ENCODE measurements around the gene SYNE1.

DNA sequence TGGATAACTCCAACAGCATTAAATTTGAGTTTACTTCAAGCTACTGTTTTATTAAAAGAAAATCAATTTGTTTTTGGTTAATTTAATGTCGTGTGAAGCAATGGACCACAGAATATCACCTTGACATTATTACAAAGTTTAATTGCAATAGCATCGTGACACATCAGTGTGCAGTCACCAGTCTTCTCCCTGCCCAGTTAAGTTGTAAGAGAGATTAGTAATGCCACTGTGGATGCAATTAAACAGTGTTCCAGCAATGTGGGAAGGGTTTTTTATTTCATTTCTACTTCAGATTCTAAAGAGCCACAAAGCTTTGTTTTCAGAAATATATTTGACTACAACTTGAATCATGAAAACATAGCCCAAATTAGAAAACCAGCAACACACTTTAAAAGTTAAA, 128.7 kb downstream of the SYNE1 start:
- no peak for TF ChIP-seq CTCF (conservative IDR thresholded peaks at IDR 0.05; ENCODE audit: low read length)
- TF ChIP-seq EZH2phosphoT487 (IDR thresholded peaks at IDR 0.05; ENCODE audit: borderline replicate concordance, low read depth, low read length) = no peak

Data from OCI-LY7 (cell line).